ENCODE results near the gene PLCH2. TPM values are rescaled to one million over a fixed set of nuclear protein-coding genes. Genes with fewer than 3 reads are reported as not detected.
"Not testable (repeated sequence)": the region's sequence is repeated elsewhere in the genome, so short reads cannot be mapped to it uniquely, and the experiment has no call there.

The PLCH2 gene
- total RNA-seq, 2 donors from 2014 or later: 3.6 to 4.6 TPM

DNA sequence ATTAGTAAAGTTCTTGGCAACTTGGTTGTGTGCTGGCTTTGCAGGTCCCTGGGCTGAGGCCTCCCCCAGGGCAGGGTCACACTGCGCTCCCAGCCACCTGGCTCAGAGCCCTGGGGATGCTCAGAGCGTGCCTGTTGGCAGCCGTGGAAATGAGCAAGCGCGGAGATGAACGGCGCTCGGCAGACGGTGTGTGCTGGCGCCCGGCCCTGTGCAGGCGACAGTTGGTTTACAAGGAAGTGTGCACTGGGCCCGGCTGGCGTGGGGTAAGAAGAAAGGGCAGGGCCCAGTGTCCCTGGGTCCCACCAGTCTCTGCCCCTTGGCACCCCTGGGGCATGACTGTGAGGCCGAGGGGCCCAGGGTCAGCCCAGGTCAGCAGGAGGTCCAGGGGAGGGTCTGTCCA is 38.1 kb upstream of the PLCH2 start:
- ATAC-seq: peak; percentile 96
- intact Hi-C loops (cut with DNase I, micrococcal nuclease): no loop called here
- DNase-seq: peak; percentile 50 to 64

- ATAC-seq: no peak
- intact Hi-C loops (cut with DNase I, micrococcal nuclease): no loop called here
- no peak for DNase-seq
These were observed 37.4 kb upstream of the PLCH2 start for GRCh38 chr1:2438641-2439040.

DNA sequence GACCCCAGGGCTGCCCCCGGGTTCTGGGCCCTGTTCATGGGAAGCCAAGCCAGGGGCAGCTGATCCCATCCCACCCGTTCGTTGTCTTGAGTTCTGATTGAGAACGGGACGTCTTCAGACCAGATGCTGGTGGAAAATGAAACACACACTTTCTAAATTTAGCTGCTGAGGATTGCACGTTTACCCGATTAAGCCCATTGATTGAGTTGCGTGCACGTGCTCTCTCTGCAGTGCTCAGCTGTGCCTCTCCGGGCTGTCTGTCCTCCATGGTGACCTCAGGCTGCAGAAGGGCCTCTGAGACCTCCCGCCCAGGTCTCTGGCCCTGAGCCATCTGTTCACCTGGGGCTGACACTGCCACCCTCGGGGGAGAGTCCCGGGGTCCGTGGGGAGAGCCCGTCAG is 36.7 kb upstream of the PLCH2 start:
- intact Hi-C loops (cut with DNase I, micrococcal nuclease): no loop called here
- DNase-seq (no peak), ATAC-seq (no peak)

GRCh38 chr1:2440346-2440745 is 35.7 kb upstream of the PLCH2 start:
- DNase-seq; ATAC-seq; intact Hi-C loops (cut with DNase I, micrococcal nuclease): not testable (repeated sequence)

DNA sequence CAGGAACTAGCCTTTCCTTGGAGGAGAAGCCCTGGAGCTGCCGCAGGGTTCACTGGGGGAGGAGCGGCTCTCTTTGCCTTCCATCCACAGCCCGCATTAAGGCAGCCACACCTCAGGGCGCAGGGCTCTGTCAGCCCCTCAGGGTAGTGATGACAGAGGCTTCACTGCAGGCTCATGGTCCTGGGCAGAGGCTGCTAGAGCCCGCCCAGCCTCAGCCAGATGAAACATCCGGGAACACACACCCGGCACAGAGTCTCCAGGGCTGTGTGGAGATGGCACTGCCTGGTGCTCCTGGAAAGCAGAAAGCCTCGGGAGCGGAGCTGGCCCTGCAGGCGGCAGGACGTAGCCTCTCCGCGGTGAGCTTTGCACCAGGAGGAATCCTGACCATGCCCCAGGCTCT is 34.3 kb upstream of the PLCH2 start:
- ATAC-seq: no peak
- DNase-seq: no peak
- intact Hi-C loops (cut with DNase I, micrococcal nuclease): no loop called here

- DNase-seq: no peak
- intact Hi-C loops (cut with DNase I, micrococcal nuclease): no loop called here
- ATAC-seq: no peak
These were observed 33.4 kb upstream of the PLCH2 start for GRCh38 chr1:2442661-2443060.

- DNase-seq (no peak), ATAC-seq (peak; percentile 36)
- intact Hi-C loops (cut with DNase I, micrococcal nuclease): no loop called here
These were observed 32.6 kb upstream of the PLCH2 start for GRCh38 chr1:2443277-2444137.

DNA sequence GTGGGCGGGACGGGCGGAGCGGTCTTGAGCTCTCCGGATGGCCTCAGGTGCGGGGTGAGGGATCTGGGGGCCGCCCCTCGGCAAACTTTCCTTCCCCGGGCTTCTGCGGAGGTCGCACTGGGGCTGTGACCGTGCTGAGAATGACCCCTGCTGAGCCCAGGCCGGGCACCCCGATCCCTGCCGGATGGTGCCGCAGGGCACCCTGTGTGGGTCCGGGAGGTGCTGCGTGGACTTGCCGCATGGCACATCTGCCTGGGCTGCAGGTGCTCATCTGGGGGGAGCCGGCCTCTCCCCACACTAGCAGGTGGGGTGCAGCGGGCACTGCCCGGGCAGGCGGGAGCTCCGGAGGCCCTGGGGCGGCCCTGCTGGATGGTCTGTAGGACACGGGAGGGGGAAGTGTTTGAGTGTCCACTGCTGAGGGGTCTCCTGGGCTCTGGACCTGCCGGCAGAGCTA is 31.9 kb upstream of the PLCH2 start:
- DNase-seq (no peak), ATAC-seq (no peak)
- intact Hi-C loops (cut with DNase I, micrococcal nuclease): no loop called here

DNA sequence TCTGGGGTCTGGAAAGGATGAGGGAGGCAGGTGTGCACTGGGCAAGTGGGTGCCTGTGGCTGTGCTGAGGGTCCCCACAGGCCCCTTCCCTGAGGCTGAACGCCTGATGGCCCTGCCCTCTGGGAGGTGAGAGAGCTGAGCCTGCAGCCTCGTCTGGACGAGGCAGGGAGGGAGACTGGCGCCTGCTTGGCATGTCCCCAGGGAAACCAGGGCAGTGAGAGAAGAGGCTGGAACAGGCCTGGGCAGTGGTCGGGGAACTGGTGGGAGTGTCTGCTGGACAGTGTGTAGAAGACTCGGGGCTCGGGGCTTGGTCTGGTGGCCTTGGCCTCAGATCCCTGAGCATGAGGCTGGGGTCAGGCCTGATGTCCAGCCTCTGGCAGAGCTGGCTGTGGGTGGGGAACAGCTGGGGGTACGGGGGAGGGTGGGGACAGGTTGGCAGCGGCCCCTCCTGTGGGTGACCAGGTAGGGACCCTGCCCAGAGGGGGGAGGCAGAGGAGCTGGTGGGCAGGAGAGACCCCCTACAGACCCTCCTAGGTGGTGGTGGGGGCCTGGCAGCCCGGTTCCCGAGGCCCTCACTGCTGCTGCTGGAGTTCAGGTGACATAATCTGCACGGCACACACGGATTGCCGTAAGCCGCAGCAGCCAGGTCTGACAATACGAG is 30.8 kb upstream of the PLCH2 start:
- DNase-seq: no peak
- ATAC-seq: no peak

GRCh38 chr1:2445823-2446215 is 30.3 kb upstream of the PLCH2 start:
- intact Hi-C loops (cut with DNase I, micrococcal nuclease): no loop called here
- no peak for DNase-seq
- no peak for ATAC-seq

More for the DNA sequence above, 30.8 kb upstream of the PLCH2 start:
- intact Hi-C loops (cut with DNase I, micrococcal nuclease): no loop called here

DNA sequence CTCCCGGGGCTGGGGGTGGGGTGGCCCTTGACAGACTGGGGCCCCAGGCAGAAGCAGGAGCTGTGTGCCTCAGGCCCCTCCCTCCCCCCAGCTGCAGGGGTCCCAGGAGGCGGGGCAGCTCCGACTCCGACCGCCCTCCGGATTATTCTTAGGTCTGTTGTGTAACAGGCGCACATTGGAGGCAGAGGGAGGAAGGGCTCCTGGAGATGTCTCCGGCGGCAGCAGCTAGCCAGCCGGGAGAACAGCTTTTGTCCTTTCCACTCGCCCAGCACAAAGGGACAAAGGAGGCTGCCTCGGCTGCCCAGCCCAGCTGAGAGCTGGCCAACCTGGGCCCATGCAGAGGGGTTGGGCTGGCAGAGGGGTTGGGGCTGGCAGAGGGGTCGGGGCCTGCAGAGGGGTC is 29.7 kb upstream of the PLCH2 start:
- ATAC-seq: no peak
- no peak for DNase-seq
- intact Hi-C loops (cut with DNase I, micrococcal nuclease): no loop called here

- DNase-seq: no peak
- no peak for ATAC-seq
- intact Hi-C loops (cut with DNase I, micrococcal nuclease): no loop called here
These were observed 29.2 kb upstream of the PLCH2 start for GRCh38 chr1:2446861-2447260.

GRCh38 chr1:2447276-2448097 is 28.6 kb upstream of the PLCH2 start:
- ATAC-seq: no peak
- DNase-seq: no peak
- intact Hi-C loops (cut with DNase I, micrococcal nuclease): no loop called here

DNA sequence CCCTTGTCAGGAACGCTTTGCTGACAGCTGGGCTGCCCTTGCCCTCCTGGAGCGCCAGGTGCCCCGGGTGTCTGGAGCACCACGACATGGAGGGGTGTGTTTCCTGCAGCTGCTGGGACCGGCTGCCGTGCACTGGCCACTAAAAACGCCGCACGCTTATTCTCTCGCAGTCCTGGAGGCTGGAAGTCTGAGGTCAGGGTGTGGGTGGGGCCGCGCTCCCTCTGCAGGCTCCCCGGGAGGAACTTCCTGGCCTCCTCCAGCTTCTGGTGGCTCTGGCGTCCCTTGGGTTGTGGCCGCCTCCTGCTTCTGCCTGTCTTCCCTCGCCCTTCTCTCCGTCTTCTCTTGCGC is 28.0 kb upstream of the PLCH2 start:
- ATAC-seq: peak; percentile 66
- DNase-seq: no peak
- intact Hi-C loops (cut with DNase I, micrococcal nuclease): no loop called here

DNA sequence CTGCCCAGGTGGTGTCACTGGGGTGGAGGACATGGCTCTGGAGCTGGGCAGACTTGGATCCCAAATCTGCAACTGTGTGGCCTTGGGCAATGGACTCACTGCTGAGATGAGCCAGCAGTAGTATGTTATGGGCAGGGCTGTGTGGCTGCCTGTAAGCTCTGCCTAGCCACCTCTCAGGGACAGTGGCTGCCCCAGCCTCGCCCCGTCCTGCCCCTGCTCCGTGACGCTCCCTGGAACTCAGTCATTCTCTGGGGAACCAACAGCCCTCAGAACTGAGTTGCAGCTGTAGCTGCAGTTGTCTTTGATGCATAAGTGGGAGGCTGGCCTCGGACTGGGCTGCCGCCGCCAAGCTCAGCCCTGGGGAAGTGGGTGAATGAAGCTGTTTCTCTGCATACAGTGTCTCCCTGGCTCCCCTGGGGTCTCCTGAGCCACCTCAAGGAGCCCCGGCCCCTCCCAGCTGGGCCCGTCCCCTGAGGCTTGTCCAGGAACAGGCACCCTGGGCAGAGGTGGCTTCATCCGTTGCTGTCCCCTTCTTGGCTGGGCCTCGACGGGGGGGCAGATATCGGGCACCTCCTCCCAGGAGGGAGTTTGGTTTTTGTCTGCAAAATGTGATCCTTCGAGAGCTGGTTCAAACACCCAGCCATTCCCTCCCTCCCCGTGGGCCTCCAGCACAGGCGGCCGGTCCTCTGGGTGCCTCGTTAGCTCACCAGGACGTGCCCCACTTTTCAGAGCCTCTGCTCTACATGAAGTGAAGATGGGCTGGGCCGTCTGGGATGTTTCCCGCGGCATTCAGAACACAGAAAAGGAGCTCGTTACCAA is 26.2 kb upstream of the PLCH2 start:
- ATAC-seq (no peak), DNase-seq (no peak)
- intact Hi-C loops (cut with DNase I, micrococcal nuclease): no loop called here

GRCh38 chr1:2451741-2452140 is 24.3 kb upstream of the PLCH2 start:
- DNase-seq (no peak), ATAC-seq (no peak)
- intact Hi-C loops (cut with DNase I, micrococcal nuclease): no loop called here

- intact Hi-C loops (cut with DNase I, micrococcal nuclease): no loop called here
- ATAC-seq (no peak), DNase-seq (no peak)
These were observed 23.7 kb upstream of the PLCH2 start for GRCh38 chr1:2452201-2452931.

DNA sequence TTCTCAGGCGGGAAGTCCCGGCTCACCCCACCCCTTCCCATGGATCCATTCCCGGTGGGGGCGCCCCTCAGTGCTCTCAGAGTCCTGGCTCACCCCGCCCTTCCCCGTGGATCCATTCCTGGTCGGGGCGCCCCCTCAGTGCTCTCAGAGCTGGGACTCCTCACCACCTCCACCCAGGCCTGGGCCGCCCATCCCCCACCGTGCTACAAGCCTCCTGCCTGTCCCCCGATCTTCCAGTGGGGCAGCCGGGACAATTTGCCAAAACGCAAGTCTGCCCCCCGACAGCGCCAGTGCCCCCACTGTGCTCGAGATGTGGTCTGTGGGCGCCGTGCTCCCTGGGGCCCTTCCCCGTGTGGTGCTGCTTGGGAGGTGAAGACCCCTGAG is 23.2 kb upstream of the PLCH2 start:
- DNase-seq: no peak
- no peak for ATAC-seq
- intact Hi-C loops (cut with DNase I, micrococcal nuclease): no loop called here

All from left colon (tissue), 2 donors.